HG03060 (cell line): ENCODE results near the gene TMC7.

Experiments
- ATAC-seq: cut with Tn5 transposase; IDR thresholded peaks from one replicate; pipeline ENCODE4 v1.9.1; 2021; ENCODE audit warnings: low read depth, moderate number of reproducible peaks; ENCODE audit not compliant: unreplicated experiment

The TMC7 gene

DNA sequence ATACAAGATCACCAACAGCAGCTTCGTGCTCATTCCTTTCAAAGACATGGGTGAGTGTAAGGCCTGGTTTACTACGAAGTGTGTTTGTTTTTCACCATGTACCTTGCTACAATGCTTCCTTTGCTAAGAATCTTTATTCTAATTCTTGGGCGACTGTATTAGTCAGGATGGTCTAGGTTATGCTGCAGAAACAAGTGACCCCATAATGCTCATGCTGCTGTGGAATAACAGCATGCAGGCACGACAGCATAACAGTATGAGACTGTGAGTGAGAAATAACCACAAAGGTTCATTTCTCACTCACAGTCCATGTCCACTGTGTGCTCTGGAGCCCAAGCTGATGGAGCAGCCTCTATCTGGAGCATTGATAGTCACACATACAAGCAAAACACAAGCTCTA, 38.0 kb downstream of the TMC7 start:
- ATAC-seq, result no peak

DNA sequence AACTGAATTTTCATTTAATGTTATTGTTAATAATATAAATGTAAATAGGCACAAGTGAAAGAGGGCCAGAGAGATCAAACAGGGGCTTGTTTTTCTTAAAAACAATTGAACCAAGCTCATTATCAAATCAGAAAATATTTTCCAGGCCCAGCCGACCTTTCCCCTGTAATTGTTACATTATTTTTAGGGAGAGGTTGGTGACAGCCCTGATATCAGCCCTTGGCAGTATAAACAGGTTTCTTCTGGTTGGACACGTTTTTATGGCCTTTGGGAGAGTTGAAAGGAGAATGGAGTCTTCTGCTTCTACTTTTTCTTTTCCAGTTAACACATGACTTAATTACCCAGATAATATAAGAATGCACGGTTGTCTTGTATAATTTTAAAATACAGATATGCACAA, 43.7 kb downstream of the TMC7 start:
- ATAC-seq, result no peak

DNA sequence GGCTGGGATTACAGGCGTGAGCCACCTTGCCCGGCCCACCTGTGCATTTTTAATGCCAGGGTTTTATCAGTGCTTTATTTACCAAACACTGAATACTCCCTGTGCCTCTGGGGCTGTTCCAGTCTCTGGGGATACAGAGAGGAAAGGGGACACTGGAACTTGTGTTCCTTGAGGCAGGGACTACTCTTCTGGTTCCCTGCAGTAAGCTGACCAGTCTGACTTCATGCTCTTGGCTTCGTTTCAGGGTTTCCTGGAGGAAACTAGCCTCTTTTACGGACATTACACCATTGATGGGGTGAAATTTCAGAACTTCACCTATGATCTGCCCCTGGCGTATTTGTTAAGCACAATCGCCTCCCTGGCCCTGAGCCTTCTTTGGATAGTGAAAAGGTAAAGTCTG, 46.2 kb downstream of the TMC7 start:
- ATAC-seq, result no peak

DNA sequence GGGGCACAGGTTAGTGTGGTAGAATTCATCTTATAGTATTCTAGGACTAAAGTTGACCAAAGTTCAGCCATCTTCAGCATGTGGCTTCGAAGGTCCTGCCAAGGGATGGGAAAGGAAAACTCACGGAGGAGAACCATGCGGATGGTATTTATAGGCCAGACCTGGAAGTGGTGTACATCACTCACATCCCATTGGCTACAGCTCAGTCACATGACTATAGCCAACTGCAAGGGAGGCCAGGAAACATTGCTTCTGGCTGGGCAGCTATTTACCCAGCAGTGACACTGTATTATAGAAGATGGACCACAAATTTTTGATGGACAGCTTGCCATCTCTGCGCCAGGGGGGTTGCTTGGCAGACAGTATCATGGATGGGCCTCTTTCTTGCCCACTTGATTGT, 48.0 kb downstream of the TMC7 start:
- ATAC-seq, result no peak

DNA sequence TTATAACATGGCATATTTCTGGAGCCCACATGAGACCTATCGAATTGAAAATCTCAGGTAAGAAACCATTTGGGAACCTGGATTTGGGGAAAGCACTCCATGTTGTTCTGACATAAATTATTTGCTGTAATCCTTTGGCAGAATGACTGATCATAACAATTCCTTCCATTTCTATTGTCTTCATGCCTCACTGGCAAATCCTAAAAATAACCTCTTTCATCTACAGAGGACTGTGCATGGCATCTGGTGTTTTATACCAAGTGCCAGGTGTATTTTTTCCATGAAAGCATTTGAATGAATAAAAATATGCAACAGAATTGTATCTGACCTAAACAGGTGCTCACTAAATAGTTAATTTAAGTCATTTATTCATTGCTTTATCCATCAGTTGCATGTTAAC, 50.0 kb downstream of the TMC7 start:
- no peak for ATAC-seq

DNA sequence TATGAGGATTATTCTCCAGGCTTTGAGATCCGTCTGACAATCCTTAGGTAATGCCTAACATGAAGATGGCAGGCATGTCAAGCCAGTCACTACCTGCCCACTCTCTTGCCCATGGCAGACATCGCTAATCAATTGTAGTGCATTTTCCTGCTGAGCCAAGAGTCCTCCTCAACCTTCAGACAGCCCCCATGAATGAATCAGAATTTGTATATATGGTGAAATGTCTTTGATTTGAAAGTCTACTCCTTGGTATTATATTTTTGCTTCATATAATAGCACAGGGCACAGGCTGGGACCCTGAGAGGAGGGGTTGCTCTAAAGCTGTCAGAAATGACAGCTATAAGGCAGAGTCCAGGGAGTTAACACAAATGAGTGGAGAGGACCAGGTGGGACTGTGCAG, 56.7 kb downstream of the TMC7 start:
- no peak for ATAC-seq

DNA sequence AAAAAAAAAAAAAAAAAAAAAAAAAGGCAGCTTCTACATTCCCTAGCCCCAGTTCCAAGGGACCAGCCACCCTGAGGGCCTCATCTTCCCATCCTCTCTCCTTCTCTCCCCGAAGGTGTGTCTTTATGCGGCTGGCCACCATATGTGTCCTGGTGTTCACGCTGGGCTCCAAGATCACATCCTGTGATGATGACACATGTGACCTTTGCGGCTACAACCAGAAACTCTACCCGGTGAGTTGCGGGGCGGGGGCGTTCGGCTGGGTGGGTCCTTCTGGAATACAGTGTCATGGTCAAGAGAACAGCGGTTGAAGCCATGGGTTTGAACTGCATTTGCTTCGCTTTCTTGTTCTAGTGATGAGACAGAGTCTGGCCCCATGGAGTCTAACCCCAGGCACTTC, 61.0 kb downstream of the TMC7 start:
- ATAC-seq, result no peak

DNA sequence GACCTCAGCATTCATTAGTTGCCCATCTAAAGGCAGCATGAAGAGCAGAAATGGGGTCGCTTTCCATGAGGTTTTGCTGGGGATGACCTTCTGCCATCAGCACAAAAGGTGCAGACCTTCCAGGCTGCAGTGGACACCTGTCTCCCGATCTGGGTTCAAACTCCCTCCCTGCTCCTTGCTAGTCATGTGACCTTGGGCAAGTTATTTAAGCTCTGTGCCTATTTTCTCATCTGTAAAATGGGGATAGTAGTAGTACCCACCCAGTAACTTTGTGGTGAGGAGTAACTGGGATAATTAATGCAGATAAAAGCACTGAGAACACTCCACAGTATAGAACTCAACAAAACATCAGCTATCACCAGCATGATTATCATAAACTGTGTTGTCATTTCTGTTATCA, 62.3 kb downstream of the TMC7 start:
- ATAC-seq, result no peak

DNA sequence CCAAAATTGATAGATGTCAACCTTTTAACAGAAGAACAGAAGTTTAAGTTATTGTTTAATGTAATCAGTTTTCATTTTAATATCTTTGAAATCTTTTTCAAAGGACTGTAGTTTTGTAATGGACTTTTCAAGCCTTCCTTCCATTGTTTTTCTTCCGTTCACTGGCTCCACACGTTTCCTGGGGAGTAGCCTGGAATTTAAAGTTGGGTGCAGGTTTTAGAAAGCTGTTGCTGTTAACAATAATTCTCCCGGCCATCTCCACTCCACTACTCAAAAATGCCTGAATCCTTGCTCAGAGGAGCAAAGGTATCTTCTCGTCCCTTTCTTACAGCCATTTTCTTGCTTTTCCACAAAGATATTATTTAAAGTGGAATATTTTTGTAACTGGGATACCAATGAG, 79.0 kb downstream of the TMC7 start:
- ATAC-seq, result no peak

DNA sequence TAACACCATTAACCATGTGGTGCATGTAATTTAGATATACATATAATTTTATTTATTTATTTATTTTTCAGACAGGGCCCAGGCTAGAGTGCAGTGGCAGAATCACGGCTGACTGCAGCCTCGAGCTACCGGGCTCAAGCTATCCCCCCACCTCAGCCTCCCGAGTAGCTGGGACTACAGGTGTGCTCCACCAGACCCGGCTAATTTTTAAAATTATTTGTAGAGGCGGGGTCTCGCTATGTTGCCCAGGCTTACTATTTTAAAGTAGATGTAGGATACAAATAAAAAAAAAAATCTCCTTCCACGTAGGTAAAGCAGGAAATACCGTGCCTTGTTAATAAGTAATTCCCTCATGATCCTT, 83.2 kb downstream of the TMC7 start:
- ATAC-seq, result no peak

DNA sequence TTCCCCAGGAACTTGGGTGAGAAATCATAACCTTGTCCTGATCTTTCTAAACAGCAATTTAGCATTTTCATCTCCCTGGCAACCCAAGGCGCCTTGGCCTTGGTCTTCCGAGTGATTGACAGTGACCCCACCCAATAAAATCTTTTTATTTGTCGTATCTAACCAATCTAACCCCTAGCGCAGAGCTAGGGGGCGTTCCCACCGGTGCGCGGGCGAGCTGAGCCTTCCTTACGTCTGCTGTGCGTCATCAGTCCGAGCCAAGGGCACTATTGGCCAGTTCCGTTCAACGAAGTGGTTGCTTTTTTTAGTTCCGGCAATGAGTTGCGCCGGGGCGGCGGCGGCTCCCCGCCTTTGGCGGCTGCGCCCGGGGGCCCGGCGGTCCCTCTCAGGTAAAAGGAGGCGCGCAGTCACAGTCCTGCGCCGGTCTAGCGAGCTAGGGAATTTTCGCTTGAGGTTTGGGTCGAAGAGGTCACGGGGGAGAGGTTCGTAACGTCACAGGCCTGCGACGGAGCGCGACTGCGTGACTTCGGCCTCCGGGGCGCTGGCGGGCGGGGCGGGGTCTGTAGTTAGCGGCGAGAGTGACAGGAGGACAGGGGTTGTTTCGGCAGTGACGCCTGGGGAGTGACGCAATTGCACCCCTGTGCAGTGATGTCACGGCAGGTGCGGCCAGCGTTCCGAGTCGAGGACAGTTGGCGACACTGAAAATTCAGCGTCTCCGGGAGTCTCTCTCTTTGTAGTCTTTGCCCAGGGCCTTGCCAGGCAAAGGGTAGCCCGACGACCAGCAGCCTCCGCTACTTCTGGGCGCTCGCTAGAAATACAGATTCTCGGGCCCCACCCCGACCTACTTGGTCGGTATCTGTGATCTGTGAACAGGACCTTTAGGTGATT, 83.9 kb downstream of the TMC7 start, which contains the start of gene COQ7:
TSS of gene COQ7 (plus strand) at position 266 of the 888 bp plus-strand sequence. CDS start at position 317, 51 bp downstream.
- ATAC-seq, result peak; percentile 88

DNA sequence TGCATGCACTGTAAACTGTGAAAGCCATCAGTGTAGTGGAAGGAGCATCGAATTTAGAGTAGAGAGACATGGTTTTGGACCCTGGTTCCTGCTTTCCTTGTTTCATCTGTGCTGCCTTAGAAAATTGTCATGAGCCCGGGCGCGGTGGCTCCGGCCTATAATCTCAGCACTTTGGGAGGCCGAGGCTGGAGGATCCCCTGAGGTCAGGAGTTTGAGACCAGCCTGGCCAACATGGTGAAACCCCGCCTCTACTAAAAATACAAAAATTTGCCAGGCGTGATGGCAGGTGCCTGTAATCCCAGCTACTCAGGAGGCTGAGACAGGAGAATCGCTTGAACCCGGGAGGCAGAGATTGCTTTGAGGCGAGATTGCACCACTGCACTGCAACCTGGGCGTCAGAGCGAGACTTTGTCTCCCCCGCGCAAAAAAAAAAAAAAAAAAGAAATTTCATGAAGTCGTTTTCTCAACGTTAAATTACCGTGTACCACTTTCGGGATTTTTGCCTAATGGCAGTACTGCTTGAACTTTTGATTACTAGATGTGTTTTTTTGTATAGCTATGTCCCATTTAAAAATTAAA, 84.6 kb downstream of the TMC7 start:
- ATAC-seq, result no peak

DNA sequence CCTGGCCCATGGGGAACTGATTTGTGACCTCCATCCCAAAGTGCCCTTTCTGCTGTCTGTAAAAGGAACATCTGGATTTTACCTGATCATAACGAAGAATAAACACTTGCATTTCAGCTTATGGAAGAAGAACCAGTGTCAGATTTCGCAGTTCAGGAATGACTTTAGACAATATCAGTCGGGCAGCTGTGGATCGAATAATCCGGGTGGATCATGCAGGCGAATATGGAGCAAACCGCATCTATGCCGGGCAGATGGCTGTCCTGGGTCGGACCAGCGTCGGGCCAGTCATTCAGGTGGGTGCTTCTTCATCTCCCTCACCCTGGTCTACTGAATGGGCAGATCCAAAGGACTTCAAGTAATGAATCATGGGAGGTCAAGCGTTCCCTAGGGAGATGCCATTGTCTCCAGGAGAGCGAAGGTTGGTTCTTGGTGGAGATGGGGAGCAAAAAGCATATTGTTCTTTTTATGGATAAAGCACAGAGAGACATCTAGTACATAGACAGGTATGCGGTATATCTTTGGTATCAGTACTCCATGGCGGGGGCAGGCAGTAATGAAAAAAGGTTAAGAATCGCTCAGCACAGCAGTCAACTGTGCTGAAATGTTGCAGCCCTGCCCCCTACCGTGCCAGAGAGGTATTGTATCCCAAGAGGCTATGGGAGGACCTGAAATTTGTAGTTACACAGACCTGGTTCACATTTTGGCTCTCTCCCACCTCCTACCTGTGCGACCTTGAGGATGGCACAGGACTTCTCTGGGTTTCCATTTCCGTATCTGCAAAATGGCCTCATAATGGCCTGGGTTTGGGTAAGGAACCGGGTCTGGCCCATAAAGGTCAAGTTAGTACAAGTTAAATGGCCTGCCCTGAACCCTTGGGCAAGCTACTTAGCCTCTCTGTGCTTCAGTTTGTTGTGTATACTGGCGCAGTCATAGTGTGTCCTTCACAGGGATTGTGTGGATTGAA, 88.4 kb downstream of the TMC7 start:
- no peak for ATAC-seq

DNA sequence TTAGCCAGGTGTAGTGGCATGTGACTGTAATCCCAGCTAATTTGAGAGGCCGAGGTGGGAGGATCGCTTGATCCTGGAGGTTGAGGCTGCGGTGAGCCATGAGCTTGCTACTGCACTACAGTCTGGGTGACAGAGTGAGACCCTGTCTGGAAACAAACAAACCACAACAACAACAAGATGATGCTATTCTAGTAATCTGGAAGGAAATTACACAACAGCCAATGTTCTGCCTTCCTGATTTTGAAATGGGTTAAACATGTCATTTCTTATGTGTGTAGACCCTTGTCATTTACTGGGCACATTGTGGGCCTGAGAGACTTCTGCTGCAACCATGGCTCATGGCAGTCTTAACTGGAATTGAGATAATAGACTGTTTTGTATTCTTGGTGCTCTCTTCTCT, 89.6 kb downstream of the TMC7 start:
- ATAC-seq, result no peak

DNA sequence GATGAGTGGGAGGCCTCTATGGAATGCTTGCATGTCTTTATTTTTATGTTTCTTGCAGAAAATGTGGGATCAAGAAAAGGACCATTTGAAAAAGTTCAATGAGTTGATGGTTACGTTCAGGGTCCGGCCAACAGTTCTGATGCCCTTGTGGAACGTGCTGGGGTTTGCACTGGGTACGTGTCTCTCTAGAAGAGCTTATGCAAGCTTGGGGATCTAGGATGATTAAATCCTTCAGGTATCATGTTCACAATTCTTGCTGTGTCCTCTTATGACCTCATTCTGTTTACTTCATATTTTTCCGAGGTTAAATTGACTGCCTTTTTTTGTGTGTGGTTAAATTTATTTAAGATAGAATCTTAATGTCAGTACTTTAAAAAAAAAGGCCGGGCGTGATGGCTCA, 90.1 kb downstream of the TMC7 start:
- ATAC-seq, result no peak

DNA sequence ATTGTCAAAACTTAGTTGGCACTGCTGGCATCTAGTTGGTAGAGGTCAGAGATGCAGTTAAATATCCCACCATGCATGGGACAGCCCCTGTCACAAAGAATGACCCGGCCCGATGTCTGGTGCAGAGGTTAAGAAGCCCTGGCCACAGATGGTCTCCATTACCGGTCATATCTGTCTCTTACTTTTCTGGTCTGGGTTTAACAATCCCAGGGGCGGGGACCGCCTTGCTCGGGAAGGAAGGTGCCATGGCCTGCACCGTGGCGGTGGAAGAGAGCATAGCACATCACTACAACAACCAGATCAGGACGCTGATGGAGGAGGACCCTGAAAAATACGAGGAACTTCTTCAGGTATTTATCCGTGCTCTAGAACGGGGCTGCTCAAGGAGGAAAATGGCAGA, 91.8 kb downstream of the TMC7 start:
- ATAC-seq, result no peak

DNA sequence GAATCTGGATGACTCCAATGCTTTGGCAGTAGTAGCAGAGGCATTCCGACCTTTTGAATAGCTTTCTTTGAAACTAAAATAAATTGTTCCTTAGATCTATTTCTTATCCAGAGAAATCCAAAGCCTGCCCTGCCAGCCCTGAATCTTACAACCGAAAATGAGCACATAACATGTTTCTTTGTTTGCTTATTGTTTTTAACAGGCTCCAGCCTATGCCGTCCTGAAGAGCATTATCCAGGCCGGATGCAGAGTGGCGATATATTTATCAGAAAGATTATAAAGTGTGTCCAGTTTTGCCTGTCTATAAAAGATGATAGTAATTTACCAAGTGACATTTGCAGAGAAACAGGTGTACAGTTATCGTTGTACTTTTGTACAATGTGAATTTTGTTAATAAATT, 94.1 kb downstream of the TMC7 start:
- no peak for ATAC-seq

DNA sequence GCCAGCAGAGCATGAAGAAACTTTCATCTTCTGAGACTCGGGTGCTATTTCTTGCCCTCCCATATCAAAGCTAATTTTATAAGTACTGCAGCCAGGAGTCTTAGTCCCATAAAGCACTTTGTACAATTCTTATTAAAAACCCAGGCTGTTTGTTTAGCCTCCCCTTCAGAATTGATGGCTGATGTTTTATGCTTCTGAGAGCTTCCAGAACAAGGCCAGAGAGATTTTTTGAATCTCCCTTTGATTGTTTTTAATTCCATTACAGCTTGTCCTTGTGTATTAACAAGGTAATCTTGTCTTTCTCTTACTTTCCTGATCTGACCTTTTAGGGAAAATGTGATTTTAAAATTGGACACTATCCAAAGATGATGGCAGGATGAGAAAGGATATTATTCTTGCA, 99.9 kb downstream of the TMC7 start:
- ATAC-seq, result no peak

DNA sequence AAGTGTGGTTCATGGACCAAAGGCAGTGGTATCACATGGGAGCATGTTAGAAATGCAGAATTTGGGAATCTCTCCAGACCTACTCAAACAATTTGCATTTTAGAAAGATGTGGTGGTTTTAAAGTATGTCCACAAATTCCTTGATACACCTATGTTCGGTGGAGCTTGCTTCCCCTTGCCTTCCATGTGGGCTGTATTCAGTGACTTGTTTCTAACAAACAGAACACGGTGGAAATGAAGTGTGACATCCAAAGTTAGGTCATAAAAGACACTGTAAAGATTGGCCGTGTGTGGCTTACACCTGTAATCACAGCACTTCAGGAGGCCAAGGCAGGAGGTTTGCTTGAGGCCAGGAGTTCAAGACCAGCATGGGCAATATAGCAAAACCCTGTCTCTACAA, 100.4 kb downstream of the TMC7 start:
- ATAC-seq, result no peak

DNA sequence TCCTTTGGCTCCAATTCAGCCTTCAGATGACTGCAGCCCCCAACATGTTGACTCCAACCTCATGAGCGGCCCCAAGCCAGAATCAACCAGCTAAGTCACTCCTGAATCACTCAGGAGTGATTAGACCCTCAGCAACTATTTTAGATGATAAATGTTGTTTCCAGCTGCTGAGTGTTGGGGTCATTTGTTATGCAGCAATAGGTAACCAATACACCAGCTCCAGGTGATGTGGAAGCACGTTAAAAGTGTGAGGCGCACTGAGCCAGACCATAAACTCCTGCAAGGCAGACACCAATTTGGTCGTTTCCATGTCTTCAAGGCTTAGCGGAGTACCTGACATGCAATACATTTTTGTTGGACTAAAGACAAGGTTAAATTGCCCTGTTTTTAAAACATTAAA, 101.1 kb downstream of the TMC7 start:
- no peak for ATAC-seq

DNA sequence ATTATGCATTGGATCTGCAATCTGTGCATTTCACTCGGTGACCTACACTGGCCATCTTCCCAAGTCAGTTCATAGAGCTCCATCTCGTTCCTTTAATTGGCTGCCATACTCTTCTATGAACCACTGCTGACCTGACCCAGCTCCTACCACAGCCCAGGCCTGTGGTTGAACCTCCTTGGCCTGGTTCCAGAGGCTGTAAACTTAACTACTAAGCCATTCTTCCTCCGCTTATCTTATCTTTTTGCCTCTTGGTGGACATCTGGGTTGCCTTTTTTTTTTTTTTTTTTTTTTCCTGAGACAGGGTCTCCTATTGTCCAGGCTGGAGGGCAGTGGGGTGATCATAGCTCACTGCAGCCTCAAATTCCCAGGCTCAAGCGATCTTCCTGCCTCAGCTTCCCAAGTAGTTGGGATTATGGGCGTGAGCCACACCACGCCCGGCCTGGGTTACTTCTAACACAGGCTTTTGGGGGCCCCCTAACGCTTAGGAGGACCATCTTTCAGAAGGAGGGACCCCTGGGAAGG, 102.0 kb downstream of the TMC7 start:
- ATAC-seq, result no peak
